Measurements from ENCODE around the gene WDR1. TPM values are rescaled to one million over a fixed set of nuclear protein-coding genes. Genes with fewer than 3 reads are reported as not detected.

The WDR1 gene
- polyA plus RNA-seq, 3 donors: 206 to 251 (median 243) TPM

DNA sequence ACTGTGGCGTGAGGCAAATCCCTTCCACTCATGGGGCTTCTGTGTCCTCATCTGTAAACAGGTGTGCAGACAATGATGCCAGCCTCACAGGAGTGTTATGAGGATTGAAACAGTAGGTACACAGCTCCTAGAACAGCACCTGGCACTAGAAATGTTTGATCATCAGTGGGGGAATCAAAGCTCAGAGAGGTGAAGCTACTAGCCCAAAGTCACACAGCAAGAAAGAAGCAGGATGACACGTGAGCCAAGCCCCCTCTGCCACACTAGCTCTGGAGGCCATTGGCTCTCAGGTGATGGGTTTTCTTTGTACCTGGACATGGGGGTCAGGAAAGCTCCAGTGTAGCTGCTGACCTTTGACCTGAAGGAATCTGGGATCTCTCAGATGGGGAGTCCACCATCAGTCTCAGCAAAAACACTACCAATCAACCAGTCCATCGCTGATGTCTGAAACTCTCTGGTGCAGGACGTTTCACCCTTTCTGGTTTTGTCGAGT, 81.9 kb downstream of the WDR1 start:
- peaks cover 0 to 1% (median 0%) of the 10 kb centered on the region in 3 donors for H3K27me3 Mint-ChIP-seq (ENCODE audit: low read depth in 3 of 3)

DNA sequence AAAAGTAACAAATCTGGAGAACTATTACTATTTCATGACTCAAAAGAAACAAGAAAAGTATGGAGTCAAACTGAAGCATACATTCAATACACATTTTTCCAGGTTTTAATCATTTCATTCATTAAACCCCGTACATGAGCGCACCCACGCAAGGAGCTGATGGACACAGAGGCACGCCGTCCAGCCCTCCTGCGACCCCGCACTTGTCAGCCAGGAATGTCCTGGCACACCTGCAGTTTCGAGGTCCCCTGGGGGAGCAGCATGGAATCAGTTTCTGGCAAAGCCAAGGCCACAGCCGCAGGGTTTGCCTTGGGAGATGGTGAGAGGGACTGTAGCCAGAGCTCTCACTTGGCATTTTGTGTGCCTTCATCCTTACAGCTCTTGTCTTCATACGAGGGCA, 82.5 kb downstream of the WDR1 start:
- Histone ChIP-seq H3K9ac (ENCODE audit: insufficient read depth, low read length, poor library complexity, severe bottlenecking) (no peak overlapping the region), H4K20me1 (ENCODE audit: insufficient read depth, low read length) (no peaks in the 10 kb centered on the region), H3K27ac (ENCODE audit: low read depth in 1 of 2, low read length in 2 of 2) (no peak overlapping the region), H3K4me3 (replicated peaks in 1 of 3; ENCODE audit: low read depth in 2 of 3, low read length in 3 of 3) (no peak overlapping the region), H3K36me3 (replicated peaks in 1 of 2; ENCODE audit: control insufficient read depth in 1 of 2, insufficient read depth in 2 of 2, low read length in 2 of 2) (no peaks in the 10 kb centered on the region), H3K4me1 (ENCODE audit: control insufficient read depth in 1 of 2, insufficient read depth in 2 of 2, low read length in 2 of 2) (peaks cover 32 to 35% of the 10 kb centered on the region in 2 donors), H3K79me2 (ENCODE audit: insufficient read depth, low read length) (no peaks in the 10 kb centered on the region), H3K4me2 (replicated peaks; ENCODE audit: extremely low read depth, low read length, poor library complexity, severe bottlenecking) (no peak overlapping the region), H3K9me3 (replicated peaks in 1 of 2; ENCODE audit: control insufficient read depth in 1 of 2, insufficient read depth in 1 of 2, low read length in 2 of 2) (no peaks in the 10 kb centered on the region), H3K27me3 (ENCODE audit: control insufficient read depth in 2 of 2, insufficient read depth in 2 of 2, low read length in 2 of 2) (no peaks in the 10 kb centered on the region), H2AFZ (ENCODE audit: insufficient read depth, low read depth, low read length, poor library complexity, severe bottlenecking) (no peak overlapping the region)
- Mint-ChIP-seq H3K4me3 (no peak overlapping the region), H3K27me3 (ENCODE audit: low read depth in 3 of 3) (peaks cover 0 to 1% (median 0%) of the 10 kb centered on the region in 3 donors), H3K27ac (peak overlapping the region in 6 of 7 donors; percentile 8 to 95 (median 78)), H3K36me3 (peaks cover 0 to 1% of the 10 kb centered on the region in 2 donors), H3K4me1 (peaks cover 36% of the 10 kb centered on the region), H3K9me3 (no peaks in the 10 kb centered on the region)
- intact Hi-C loops (cut with micrococcal nuclease): no loop called here
- TF ChIP-seq, protein P1, sequence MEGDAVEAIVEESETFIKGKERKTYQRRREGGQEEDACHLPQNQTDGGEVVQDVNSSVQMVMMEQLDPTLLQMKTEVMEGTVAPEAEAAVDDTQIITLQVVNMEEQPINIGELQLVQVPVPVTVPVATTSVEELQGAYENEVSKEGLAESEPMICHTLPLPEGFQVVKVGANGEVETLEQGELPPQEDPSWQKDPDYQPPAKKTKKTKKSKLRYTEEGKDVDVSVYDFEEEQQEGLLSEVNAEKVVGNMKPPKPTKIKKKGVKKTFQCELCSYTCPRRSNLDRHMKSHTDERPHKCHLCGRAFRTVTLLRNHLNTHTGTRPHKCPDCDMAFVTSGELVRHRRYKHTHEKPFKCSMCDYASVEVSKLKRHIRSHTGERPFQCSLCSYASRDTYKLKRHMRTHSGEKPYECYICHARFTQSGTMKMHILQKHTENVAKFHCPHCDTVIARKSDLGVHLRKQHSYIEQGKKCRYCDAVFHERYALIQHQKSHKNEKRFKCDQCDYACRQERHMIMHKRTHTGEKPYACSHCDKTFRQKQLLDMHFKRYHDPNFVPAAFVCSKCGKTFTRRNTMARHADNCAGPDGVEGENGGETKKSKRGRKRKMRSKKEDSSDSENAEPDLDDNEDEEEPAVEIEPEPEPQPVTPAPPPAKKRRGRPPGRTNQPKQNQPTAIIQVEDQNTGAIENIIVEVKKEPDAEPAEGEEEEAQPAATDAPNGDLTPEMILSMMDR (IDR thresholded peaks at IDR 0.05): no peak
- WGBS (ENCODE audit: insufficient coverage): 96% methylated on average over 10 of the region's 10 CpGs
- DNase-seq: no peak

More for the DNA sequence above, 81.9 kb downstream of the WDR1 start:
- no peak overlapping the region for H3K9ac ChIP-seq (ENCODE audit: insufficient read depth, low read length, poor library complexity, severe bottlenecking)
- H3K4me3 ChIP-seq (replicated peaks in 1 of 3; ENCODE audit: low read depth in 2 of 3, low read length in 3 of 3): no peak overlapping the region
- peaks cover 0 to 1% of the 10 kb centered on the region in 2 donors for H3K36me3 Mint-ChIP-seq
- WGBS (ENCODE audit: insufficient coverage): 89% methylated on average over 3 of the region's 5 CpGs
- H3K79me2 ChIP-seq (ENCODE audit: insufficient read depth, low read length): no peaks in the 10 kb centered on the region
- H3K27me3 ChIP-seq (ENCODE audit: control insufficient read depth in 2 of 2, insufficient read depth in 2 of 2, low read length in 2 of 2): no peaks in the 10 kb centered on the region
- no peak for DNase-seq
- H3K4me2 ChIP-seq (replicated peaks; ENCODE audit: extremely low read depth, low read length, poor library complexity, severe bottlenecking): no peak overlapping the region
- no peak overlapping the region for H2AFZ ChIP-seq (ENCODE audit: insufficient read depth, low read depth, low read length, poor library complexity, severe bottlenecking)
- peaks cover 36% of the 10 kb centered on the region for H3K4me1 Mint-ChIP-seq
- H3K27ac Mint-ChIP-seq: peak overlapping the region in 1 of 7 donors; percentile 76
- intact Hi-C loops (cut with micrococcal nuclease): no loop called here
- no peaks in the 10 kb centered on the region for H4K20me1 ChIP-seq (ENCODE audit: insufficient read depth, low read length)
- no peaks in the 10 kb centered on the region for H3K9me3 Mint-ChIP-seq
- TF ChIP-seq, protein P1 (IDR thresholded peaks at IDR 0.05): no peak
- no peaks in the 10 kb centered on the region for H3K36me3 ChIP-seq (replicated peaks in 1 of 2; ENCODE audit: control insufficient read depth in 1 of 2, insufficient read depth in 2 of 2, low read length in 2 of 2)
- no peak overlapping the region for H3K27ac ChIP-seq (ENCODE audit: low read depth in 1 of 2, low read length in 2 of 2)
- H3K4me1 ChIP-seq (ENCODE audit: control insufficient read depth in 1 of 2, insufficient read depth in 2 of 2, low read length in 2 of 2): peaks cover 32 to 35% of the 10 kb centered on the region in 2 donors
- H3K4me3 Mint-ChIP-seq: no peak overlapping the region
- no peaks in the 10 kb centered on the region for H3K9me3 ChIP-seq (replicated peaks in 1 of 2; ENCODE audit: control insufficient read depth in 1 of 2, insufficient read depth in 1 of 2, low read length in 2 of 2)

Data from CD14-positive monocyte (primary cell).